DND-41 (cell line): ENCODE data around the gene SLC25A1.

ENCODE experiments used
- ATAC-seq: fragments of 200-7000 bp; cut with Tn5 transposase; 3 replicates; pipeline ENCODE4 v1.9.1; 2021; ENCODE audit warnings: low read depth; ENCODE audit not compliant: insufficient read depth
- DNase-seq: peaks from one replicate; pipeline ENCODE4 v3.0.0-alpha.2; 2020
- H2AFZ ChIP-seq: 2 replicates; pipeline ENCODE4 v1.6.0; 2012; ENCODE audit warnings: low read depth, low read length
- H3K27ac ChIP-seq: 2 replicates; pipeline ENCODE4 v1.5.1; 2012; ENCODE audit warnings: low read length, inconsistent platforms
- H3K27me3 ChIP-seq: fragments of 200-600 bp; sonication (generic); 2 replicates; pipeline ENCODE4 v1.6.0; 2012; ENCODE audit warnings: low read length, mild to moderate bottlenecking, inconsistent platforms; ENCODE audit not compliant: insufficient read depth, poor library complexity
- H3K36me3 ChIP-seq: 2 replicates; pipeline ENCODE4 v1.5.1; 2012; ENCODE audit warnings: low read length, inconsistent platforms; ENCODE audit not compliant: insufficient read depth
- H3K4me1 ChIP-seq: 2 replicates; pipeline ENCODE4 v1.5.1; 2012; ENCODE audit warnings: mild to moderate bottlenecking, low read length; ENCODE audit not compliant: insufficient read depth
- H3K4me2 ChIP-seq: 2 replicates; pipeline ENCODE4 v1.6.0; 2012; ENCODE audit warnings: mild to moderate bottlenecking, moderate library complexity, low read length, inconsistent platforms; ENCODE audit not compliant: insufficient read depth
- H3K4me3 ChIP-seq, 2 experiments: fragments of 200-600 bp in 1 of 2; shearing (Covaris generic) in 1 of 2; 2 replicates each; pipeline ENCODE4 v1.5.1; 2012 to 2016; ENCODE audit warnings: inconsistent platforms in 2 of 2, low read length in 2 of 2, mild to moderate bottlenecking in 2 of 2, low read depth in 1 of 2, moderate library complexity in 1 of 2
- H3K79me2 ChIP-seq: 2 replicates; pipeline ENCODE4 v1.6.0; 2012; ENCODE audit warnings: low read length, inconsistent platforms; ENCODE audit not compliant: insufficient read depth
- H3K9ac ChIP-seq: 2 replicates; pipeline ENCODE4 v1.6.0; 2012; ENCODE audit warnings: low read depth, mild to moderate bottlenecking, inconsistent platforms, low read length, moderate library complexity
- H3K9me3 ChIP-seq: 2 replicates; pipeline ENCODE4 v1.5.1; 2012; ENCODE audit warnings: low read length, moderate library complexity, mild to moderate bottlenecking, inconsistent platforms; ENCODE audit not compliant: insufficient read depth, severe bottlenecking
- H4K20me1 ChIP-seq: 2 replicates; pipeline ENCODE4 v1.6.0; 2012; ENCODE audit warnings: low read length; ENCODE audit not compliant: insufficient read depth
- CTCF ChIP-seq: IDR thresholded peaks from 2 replicates; pipeline ENCODE4 v1.5.1; 2012; ENCODE audit warnings: borderline replicate concordance, low read length, moderate library complexity, mild to moderate bottlenecking; ENCODE audit not compliant: poor library complexity, severe bottlenecking; ENCODE audit errors: extremely low read depth
- EZH2 ChIP-seq: IDR thresholded peaks from 3 replicates; pipeline ENCODE4 v1.6.1; 2012; ENCODE audit warnings: borderline replicate concordance, low read depth, mild to moderate bottlenecking, moderate library complexity, low read length, inconsistent platforms; ENCODE audit not compliant: severe bottlenecking

The SLC25A1 gene

DNA sequence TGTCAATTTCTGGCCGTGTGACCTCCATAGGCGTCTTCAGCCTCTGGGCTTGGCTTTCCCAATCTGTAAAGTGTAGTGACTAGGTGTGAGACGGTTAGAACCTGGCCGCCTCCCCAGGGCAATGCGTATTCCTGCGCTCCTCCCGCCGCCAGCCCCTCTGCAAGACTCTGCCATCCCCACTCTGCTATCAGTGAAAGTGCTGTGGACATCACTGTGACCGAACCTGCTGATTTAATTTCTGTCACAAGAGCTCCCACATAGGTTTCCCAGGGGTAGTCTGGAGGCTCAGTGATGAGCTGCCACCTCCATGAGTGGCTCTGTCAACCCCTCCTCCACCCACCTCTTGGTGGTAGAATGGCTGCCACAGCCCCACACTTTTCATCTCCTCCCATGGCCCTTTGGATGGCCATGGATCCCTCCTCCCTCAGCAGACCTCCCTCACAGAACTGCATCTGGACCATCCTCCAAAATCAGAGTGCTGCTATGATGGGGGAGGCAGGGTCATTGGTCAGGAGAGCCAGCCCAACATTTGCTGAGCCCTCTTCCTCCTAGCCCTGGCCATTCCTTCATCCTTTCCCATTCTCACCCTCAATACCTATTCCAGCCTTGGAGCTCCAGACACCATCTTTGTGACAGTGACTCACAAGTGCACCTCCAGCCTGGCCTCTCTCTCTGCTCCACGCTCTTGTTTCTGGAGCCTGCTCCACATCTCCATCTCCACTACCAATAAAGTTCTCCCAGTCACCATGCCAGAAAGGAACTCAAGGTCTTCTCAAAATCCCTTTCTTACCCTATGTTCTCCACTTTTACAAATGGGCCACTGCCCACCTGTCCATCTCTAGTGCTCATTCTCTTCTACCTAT is 27.0 kb downstream of the SLC25A1 start:
- ATAC-seq: no peak
- H3K4me2 ChIP-seq: no peak overlapping the region
- H3K4me3 ChIP-seq: no peak overlapping the region
- H3K9ac ChIP-seq: no peak overlapping the region
- no peaks in the 10 kb centered on the region for H3K36me3 ChIP-seq
- no peak for DNase-seq
- TF ChIP-seq CTCF (no peak), EZH2 (no peak)
- H3K27ac ChIP-seq: no peak overlapping the region
- H3K9me3 ChIP-seq: no peaks in the 10 kb centered on the region
- H3K79me2 ChIP-seq: no peaks in the 10 kb centered on the region
- no peaks in the 10 kb centered on the region for H3K4me1 ChIP-seq
- no peaks in the 10 kb centered on the region for H4K20me1 ChIP-seq
- no peaks in the 10 kb centered on the region for H3K27me3 ChIP-seq
- H2AFZ ChIP-seq: no peak overlapping the region

- Histone ChIP-seq H3K79me2 (no peaks in the 10 kb centered on the region), H3K36me3 (no peaks in the 10 kb centered on the region), H3K4me3 (no peak overlapping the region), H3K9me3 (no peaks in the 10 kb centered on the region), H3K9ac (no peak overlapping the region), H2AFZ (no peak overlapping the region), H3K27me3 (no peaks in the 10 kb centered on the region), H4K20me1 (no peaks in the 10 kb centered on the region), H3K4me1 (no peaks in the 10 kb centered on the region), H3K27ac (no peak overlapping the region), H3K4me2 (no peak overlapping the region)
- DNase-seq (no peak), ATAC-seq (no peak)
- TF ChIP-seq CTCF (no peak), EZH2 (no peak)
These were observed 27.8 kb downstream of the SLC25A1 start for GRCh38 chr22:19150482-19151328.

DNA sequence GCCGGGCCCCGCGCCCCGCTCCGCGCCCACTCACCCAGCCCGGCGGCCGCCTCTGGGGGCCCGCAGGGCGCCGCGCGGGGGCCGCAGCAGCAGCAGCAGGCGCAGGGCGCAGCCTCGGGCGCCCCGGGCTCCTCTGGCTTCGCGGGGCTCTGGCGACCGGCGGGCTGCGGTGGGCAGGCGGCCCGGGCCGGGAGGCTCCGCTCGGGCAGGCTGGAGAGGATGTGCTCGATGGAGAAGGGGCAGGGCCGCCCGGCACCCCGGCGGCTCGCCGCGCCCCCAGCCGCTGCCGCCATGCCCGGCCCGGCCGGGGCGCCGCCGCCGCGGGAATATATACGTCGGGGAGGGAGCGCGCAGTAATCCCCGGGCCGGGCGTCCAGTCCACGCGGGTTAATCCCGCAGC is 28.5 kb downstream of the SLC25A1 start, which contains the start of gene GSC2:
Gene GSC2, minus strand, starts transcription at position 302 of the 400 bp plus-strand sequence. Its CDS starts 9 bp downstream, at position 293.
- DNase-seq (no peak), ATAC-seq (no peak)
- TF ChIP-seq CTCF: no peak
- TF ChIP-seq EZH2: no peak
- Histone ChIP-seq H3K27ac (no peak within 1 kb of the TSS), H3K36me3 (no peaks in the 10 kb centered on the region), H4K20me1 (no peaks in the 10 kb centered on the region), H3K9me3 (no peaks in the 10 kb centered on the region), H3K79me2 (no peaks in the 10 kb centered on the region), H3K27me3 (no peaks in the 10 kb centered on the region), H3K4me2 (no peak within 1 kb of the TSS), H3K4me3 (no peak within 1 kb of the TSS), H3K9ac (no peak within 1 kb of the TSS), H3K4me1 (peaks cover 2% of the 10 kb centered on the region), H2AFZ (no peak within 1 kb of the TSS)
